ENCODE data around the gene AP2A2.

Gene AP2A2

GRCh38 chr11:942823-943222, 17.2 kb downstream of the AP2A2 start:
- peaks cover 71% of the 10 kb centered on the region for H3K79me2 ChIP-seq (ENCODE audit: control insufficient read depth, low read length)
- peaks cover 3% of the 10 kb centered on the region for H3K4me1 ChIP-seq (ENCODE audit: control insufficient read depth, low read length)
- H3K27ac ChIP-seq (ENCODE audit: low read depth, low read length), result no peak overlapping the region

GRCh38 chr11:944711-945470, 19.2 kb downstream of the AP2A2 start:
- H3K79me2 ChIP-seq (ENCODE audit: control insufficient read depth, low read length), result peaks cover 55% of the 10 kb centered on the region
- no peaks in the 10 kb centered on the region for H4K20me1 ChIP-seq (ENCODE audit: control insufficient read depth, insufficient read depth, low read depth, low read length)
- H3K9me2 ChIP-seq (replicated peaks; ENCODE audit: control insufficient read depth, low read length), result no peaks in the 10 kb centered on the region
- no peaks in the 10 kb centered on the region for H3K9me3 ChIP-seq (ENCODE audit: control insufficient read depth, insufficient read depth, low read length)
- H3K27me3 ChIP-seq (ENCODE audit: control insufficient read depth, low read length), result no peaks in the 10 kb centered on the region
- no peak overlapping the region for H3K4me2 ChIP-seq (ENCODE audit: low read length)
- no peak overlapping the region for H3K4me3 ChIP-seq (ENCODE audit: low read length)
- no peaks in the 10 kb centered on the region for H3K4me1 ChIP-seq (ENCODE audit: control insufficient read depth, low read length)
- no peaks in the 10 kb centered on the region for H3F3A ChIP-seq (ENCODE audit: control insufficient read depth, insufficient read depth)
- H3K27ac ChIP-seq (ENCODE audit: low read depth, low read length), result no peak overlapping the region
- TF ChIP-seq CTCF (IDR thresholded peaks at IDR 0.05; ENCODE audit: low read depth, low read length, poor library complexity, severe bottlenecking) (no peak), EZH2phosphoT487 (IDR thresholded peaks at IDR 0.05; ENCODE audit: borderline replicate concordance, low read length) (no peak)
- H3K36me3 ChIP-seq (ENCODE audit: control insufficient read depth, low read length), result peaks cover 19% of the 10 kb centered on the region; the same call in 1 of the 2 replicates

More at GRCh38 chr11:942823-943222, 17.2 kb downstream of the AP2A2 start:
- no peak overlapping the region for H3K4me2 ChIP-seq (ENCODE audit: low read length)
- peaks cover 18% of the 10 kb centered on the region; the same call in 1 of the 2 replicates for H3K36me3 ChIP-seq (ENCODE audit: control insufficient read depth, low read length)
- H4K20me1 ChIP-seq (ENCODE audit: control insufficient read depth, insufficient read depth, low read depth, low read length), result peaks cover 3% of the 10 kb centered on the region; the same call in 1 of the 2 replicates
- no peak overlapping the region for H3K4me3 ChIP-seq (ENCODE audit: low read length)
- H3K27me3 ChIP-seq (ENCODE audit: control insufficient read depth, low read length), result no peaks in the 10 kb centered on the region
- no peaks in the 10 kb centered on the region for H3K9me3 ChIP-seq (ENCODE audit: control insufficient read depth, insufficient read depth, low read length)
- TF ChIP-seq EZH2phosphoT487 (IDR thresholded peaks at IDR 0.05; ENCODE audit: borderline replicate concordance, low read length) (no peak), CTCF (IDR thresholded peaks at IDR 0.05; ENCODE audit: low read depth, low read length, poor library complexity, severe bottlenecking) (no peak)
- no peaks in the 10 kb centered on the region for H3K9me2 ChIP-seq (replicated peaks; ENCODE audit: control insufficient read depth, low read length)
- no peaks in the 10 kb centered on the region for H3F3A ChIP-seq (ENCODE audit: control insufficient read depth, insufficient read depth)

- Histone ChIP-seq H3K36me3 (ENCODE audit: control insufficient read depth, low read length) (peaks cover 19% of the 10 kb centered on the region; the same call in 1 of the 2 replicates), H3K79me2 (ENCODE audit: control insufficient read depth, low read length) (peaks cover 44% of the 10 kb centered on the region), H3K9me2 (replicated peaks; ENCODE audit: control insufficient read depth, low read length) (no peaks in the 10 kb centered on the region), H3K4me1 (ENCODE audit: control insufficient read depth, low read length) (no peaks in the 10 kb centered on the region), H3K27ac (ENCODE audit: low read depth, low read length) (no peak overlapping the region), H3K27me3 (ENCODE audit: control insufficient read depth, low read length) (no peaks in the 10 kb centered on the region), H4K20me1 (ENCODE audit: control insufficient read depth, insufficient read depth, low read depth, low read length) (no peaks in the 10 kb centered on the region), H3K9me3 (ENCODE audit: control insufficient read depth, insufficient read depth, low read length) (no peaks in the 10 kb centered on the region), H3K4me2 (ENCODE audit: low read length) (no peak overlapping the region), H3K4me3 (ENCODE audit: low read length) (no peak overlapping the region), H3F3A (ENCODE audit: control insufficient read depth, insufficient read depth) (no peaks in the 10 kb centered on the region)
- TF ChIP-seq EZH2phosphoT487 (IDR thresholded peaks at IDR 0.05; ENCODE audit: borderline replicate concordance, low read length), result no peak
- no peak for TF ChIP-seq CTCF (IDR thresholded peaks at IDR 0.05; ENCODE audit: low read depth, low read length, poor library complexity, severe bottlenecking)
Observed at GRCh38 chr11:945986-946385, 20.3 kb downstream of the AP2A2 start.
